A549 treated with Hydrocortisone at 1 μM for 4 hours (cell line): Measurements from ENCODE around the gene ANKFY1. TPM values are rescaled to one million over a fixed set of nuclear protein-coding genes. Genes with fewer than 3 reads are reported as not detected.

Experiments
- total RNA-seq: library from RNA; stranded (reverse); fragments of 200-300 nt; extraction: Qiagen RNA extraction; gene quantifications from 5 replicates; pipeline ENCODE4 v1.2.3, GENCODE V29; 2022

Gene ANKFY1, protein sequence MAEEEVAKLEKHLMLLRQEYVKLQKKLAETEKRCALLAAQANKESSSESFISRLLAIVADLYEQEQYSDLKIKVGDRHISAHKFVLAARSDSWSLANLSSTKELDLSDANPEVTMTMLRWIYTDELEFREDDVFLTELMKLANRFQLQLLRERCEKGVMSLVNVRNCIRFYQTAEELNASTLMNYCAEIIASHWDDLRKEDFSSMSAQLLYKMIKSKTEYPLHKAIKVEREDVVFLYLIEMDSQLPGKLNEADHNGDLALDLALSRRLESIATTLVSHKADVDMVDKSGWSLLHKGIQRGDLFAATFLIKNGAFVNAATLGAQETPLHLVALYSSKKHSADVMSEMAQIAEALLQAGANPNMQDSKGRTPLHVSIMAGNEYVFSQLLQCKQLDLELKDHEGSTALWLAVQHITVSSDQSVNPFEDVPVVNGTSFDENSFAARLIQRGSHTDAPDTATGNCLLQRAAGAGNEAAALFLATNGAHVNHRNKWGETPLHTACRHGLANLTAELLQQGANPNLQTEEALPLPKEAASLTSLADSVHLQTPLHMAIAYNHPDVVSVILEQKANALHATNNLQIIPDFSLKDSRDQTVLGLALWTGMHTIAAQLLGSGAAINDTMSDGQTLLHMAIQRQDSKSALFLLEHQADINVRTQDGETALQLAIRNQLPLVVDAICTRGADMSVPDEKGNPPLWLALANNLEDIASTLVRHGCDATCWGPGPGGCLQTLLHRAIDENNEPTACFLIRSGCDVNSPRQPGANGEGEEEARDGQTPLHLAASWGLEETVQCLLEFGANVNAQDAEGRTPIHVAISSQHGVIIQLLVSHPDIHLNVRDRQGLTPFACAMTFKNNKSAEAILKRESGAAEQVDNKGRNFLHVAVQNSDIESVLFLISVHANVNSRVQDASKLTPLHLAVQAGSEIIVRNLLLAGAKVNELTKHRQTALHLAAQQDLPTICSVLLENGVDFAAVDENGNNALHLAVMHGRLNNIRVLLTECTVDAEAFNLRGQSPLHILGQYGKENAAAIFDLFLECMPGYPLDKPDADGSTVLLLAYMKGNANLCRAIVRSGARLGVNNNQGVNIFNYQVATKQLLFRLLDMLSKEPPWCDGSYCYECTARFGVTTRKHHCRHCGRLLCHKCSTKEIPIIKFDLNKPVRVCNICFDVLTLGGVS
- total RNA-seq: 26.4 to 34.2 TPM (median 31.2 TPM) in 5 replicates

DNA sequence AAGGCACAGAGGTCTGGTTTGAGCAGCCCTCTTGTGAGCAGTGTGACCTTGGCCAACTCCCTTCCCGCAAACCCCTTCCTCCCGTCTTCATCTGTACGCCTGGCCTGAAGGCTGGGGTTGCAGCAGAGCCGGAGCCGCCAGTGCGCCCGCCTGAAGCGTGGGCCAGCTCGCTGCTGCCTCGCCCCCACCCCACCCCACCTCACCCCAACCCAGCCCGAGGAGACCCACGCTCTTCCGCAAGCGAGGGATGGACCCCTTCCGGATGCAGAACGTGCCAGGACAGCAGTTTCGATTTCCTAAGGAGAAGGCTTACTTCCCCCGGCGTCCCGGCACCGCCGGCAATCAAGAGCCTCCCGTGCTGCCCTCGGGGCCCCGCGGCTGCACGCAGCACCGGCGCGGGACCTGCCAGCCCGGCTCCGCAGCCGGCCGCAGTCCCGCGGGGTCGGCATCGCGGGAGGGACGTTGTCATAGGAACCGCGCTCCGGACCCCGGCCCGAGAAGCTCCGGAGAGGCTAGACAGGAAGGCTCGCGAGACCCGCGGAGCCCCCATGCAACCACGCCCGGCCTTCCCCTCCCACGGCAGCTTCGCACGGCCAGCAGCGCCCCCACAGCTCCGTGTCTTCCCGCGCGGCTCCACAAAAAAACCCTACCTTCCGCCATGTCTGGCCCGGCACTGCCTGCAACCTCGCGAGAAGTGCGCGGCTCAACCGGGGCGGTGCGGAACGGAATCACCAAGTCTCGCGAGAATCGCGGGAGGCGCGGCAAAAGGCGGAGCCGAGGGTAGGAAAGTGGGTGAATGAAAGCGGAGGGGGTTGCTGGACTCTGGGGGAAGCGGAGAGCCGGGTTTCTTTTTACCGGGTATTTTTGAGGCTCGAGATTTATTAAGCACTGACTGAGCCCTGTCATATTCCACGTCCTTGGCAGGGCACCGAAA is at the start of gene ANKFY1:
Gene ANKFY1 (minus strand): TSS at position 698 of the 934 bp plus-strand sequence. CDS start 38 bp downstream, at position 660.

Other genes starting within 250 kb of the ANKFY1 start
- gene ZZEF1, start 120.9 kb downstream of the ANKFY1 start, total RNA-seq: 11.7 to 16.4 TPM (median 14.6 TPM) in 5 replicates
- 16.7 to 21.5 TPM (median 19.2 TPM) in 5 replicates for gene CYB5D2, start 120.8 kb downstream of the ANKFY1 start, total RNA-seq
- gene UBE2G1, start 102.7 kb upstream of the ANKFY1 start, total RNA-seq: 74.9 to 85.3 TPM (median 80.8 TPM) in 5 replicates
- 0.20 TPM in 1 of 5 replicates, not detected in the others for gene SPNS3, start 170.0 kb upstream of the ANKFY1 start, total RNA-seq
- 11.3 to 17.3 TPM (median 12.9 TPM) in 5 replicates for gene SPNS2, start 234.9 kb upstream of the ANKFY1 start, total RNA-seq